ENCODE results near the gene HOXC10.

The HOXC10 gene

GRCh38 chr12:53958128-53958527 lies 26.8 kb upstream of the HOXC10 start:
- Histone ChIP-seq H3K4me3 (ENCODE audit: insufficient read depth, low read depth, low read length) (no peak overlapping the region), H3K27me3 (ENCODE audit: control insufficient read depth, insufficient read depth, low read length, poor library complexity, severe bottlenecking) (peaks cover 100% of the 10 kb centered on the region), H3K27ac (ENCODE audit: insufficient read depth, low read depth, low read length, poor library complexity, severe bottlenecking) (no peak overlapping the region), H3K4me1 (ENCODE audit: control insufficient read depth, insufficient read depth, low read length) (no peaks in the 10 kb centered on the region), H3K36me3 (ENCODE audit: control insufficient read depth, insufficient read depth, low read length) (no peaks in the 10 kb centered on the region), H3K9me3 (ENCODE audit: control insufficient read depth, low read length) (no peaks in the 10 kb centered on the region)
- 37 to 38% methylated on average over 3 of the region's 3 CpGs for WGBS, 2 experiments

- no peaks in the 10 kb centered on the region for H3K9me3 ChIP-seq (ENCODE audit: control insufficient read depth, low read length)
Measured at GRCh38 chr12:53959314-53959713, 25.6 kb upstream of the HOXC10 start.

GRCh38 chr12:53960187-53961024 lies 24.5 kb upstream of the HOXC10 start:
- WGBS, 2 experiments, result 22 to 23% methylated on average over 39 of the region's 39 CpGs
- Histone ChIP-seq H3K36me3 (ENCODE audit: control insufficient read depth, insufficient read depth, low read length) (no peaks in the 10 kb centered on the region), H3K9me3 (ENCODE audit: control insufficient read depth, low read length) (no peaks in the 10 kb centered on the region), H3K27me3 (ENCODE audit: control insufficient read depth, insufficient read depth, low read length, poor library complexity, severe bottlenecking) (peaks cover 100% of the 10 kb centered on the region), H3K4me1 (ENCODE audit: control insufficient read depth, insufficient read depth, low read length) (no peaks in the 10 kb centered on the region), H3K27ac (ENCODE audit: insufficient read depth, low read depth, low read length, poor library complexity, severe bottlenecking) (no peak overlapping the region), H3K4me3 (ENCODE audit: insufficient read depth, low read depth, low read length) (no peak overlapping the region)

More at GRCh38 chr12:53959314-53959713, 25.6 kb upstream of the HOXC10 start:
- WGBS, 2 experiments, result 19 to 21% methylated on average over 4 of the region's 4 CpGs
- H3K4me3 ChIP-seq (ENCODE audit: insufficient read depth, low read depth, low read length), result no peak overlapping the region
- H3K4me1 ChIP-seq (ENCODE audit: control insufficient read depth, insufficient read depth, low read length), result no peaks in the 10 kb centered on the region
- H3K27me3 ChIP-seq (ENCODE audit: control insufficient read depth, insufficient read depth, low read length, poor library complexity, severe bottlenecking), result peaks cover 100% of the 10 kb centered on the region
- H3K36me3 ChIP-seq (ENCODE audit: control insufficient read depth, insufficient read depth, low read length), result no peaks in the 10 kb centered on the region
- no peak overlapping the region for H3K27ac ChIP-seq (ENCODE audit: insufficient read depth, low read depth, low read length, poor library complexity, severe bottlenecking)

- no peaks in the 10 kb centered on the region for H3K36me3 ChIP-seq (ENCODE audit: control insufficient read depth, insufficient read depth, low read length)
- H3K27me3 ChIP-seq (ENCODE audit: control insufficient read depth, insufficient read depth, low read length, poor library complexity, severe bottlenecking), result peaks cover 100% of the 10 kb centered on the region
- no peak overlapping the region for H3K27ac ChIP-seq (ENCODE audit: insufficient read depth, low read depth, low read length, poor library complexity, severe bottlenecking)
- H3K4me1 ChIP-seq (ENCODE audit: control insufficient read depth, insufficient read depth, low read length), result no peaks in the 10 kb centered on the region
- no peak overlapping the region for H3K4me3 ChIP-seq (ENCODE audit: insufficient read depth, low read depth, low read length)
- 3% methylated on average over 72 of the region's 72 CpGs for WGBS, 2 experiments
- no peaks in the 10 kb centered on the region for H3K9me3 ChIP-seq (ENCODE audit: control insufficient read depth, low read length)
Measured at GRCh38 chr12:53961025-53961761, 23.8 kb upstream of the HOXC10 start.

- Histone ChIP-seq H3K9me3 (ENCODE audit: control insufficient read depth, low read length) (no peaks in the 10 kb centered on the region), H3K4me1 (ENCODE audit: control insufficient read depth, insufficient read depth, low read length) (no peaks in the 10 kb centered on the region), H3K36me3 (ENCODE audit: control insufficient read depth, insufficient read depth, low read length) (no peaks in the 10 kb centered on the region), H3K27me3 (ENCODE audit: control insufficient read depth, insufficient read depth, low read length, poor library complexity, severe bottlenecking) (peaks cover 100% of the 10 kb centered on the region), H3K4me3 (ENCODE audit: insufficient read depth, low read depth, low read length) (no peak overlapping the region), H3K27ac (ENCODE audit: insufficient read depth, low read depth, low read length, poor library complexity, severe bottlenecking) (no peak overlapping the region)
- WGBS, 2 experiments, result 26 to 30% methylated on average over 7 of the region's 7 CpGs
Measured at GRCh38 chr12:53963005-53963404, 21.9 kb upstream of the HOXC10 start.

- Histone ChIP-seq H3K36me3 (ENCODE audit: control insufficient read depth, insufficient read depth, low read length) (no peaks in the 10 kb centered on the region), H3K27ac (ENCODE audit: insufficient read depth, low read depth, low read length, poor library complexity, severe bottlenecking) (no peak overlapping the region), H3K9me3 (ENCODE audit: control insufficient read depth, low read length) (no peaks in the 10 kb centered on the region), H3K4me1 (ENCODE audit: control insufficient read depth, insufficient read depth, low read length) (no peaks in the 10 kb centered on the region), H3K4me3 (ENCODE audit: insufficient read depth, low read depth, low read length) (no peak overlapping the region), H3K27me3 (ENCODE audit: control insufficient read depth, insufficient read depth, low read length, poor library complexity, severe bottlenecking) (peaks cover 100% of the 10 kb centered on the region)
- WGBS, 2 experiments, result 9 to 10% methylated on average over 38 of the region's 38 CpGs
Measured at GRCh38 chr12:53963434-53964314, 21.3 kb upstream of the HOXC10 start.

GRCh38 chr12:53964315-53964713 lies 20.6 kb upstream of the HOXC10 start:
- Histone ChIP-seq H3K9me3 (ENCODE audit: control insufficient read depth, low read length) (no peaks in the 10 kb centered on the region), H3K27me3 (ENCODE audit: control insufficient read depth, insufficient read depth, low read length, poor library complexity, severe bottlenecking) (peaks cover 100% of the 10 kb centered on the region), H3K4me3 (ENCODE audit: insufficient read depth, low read depth, low read length) (no peak overlapping the region), H3K36me3 (ENCODE audit: control insufficient read depth, insufficient read depth, low read length) (no peaks in the 10 kb centered on the region), H3K4me1 (ENCODE audit: control insufficient read depth, insufficient read depth, low read length) (no peaks in the 10 kb centered on the region), H3K27ac (ENCODE audit: insufficient read depth, low read depth, low read length, poor library complexity, severe bottlenecking) (no peak overlapping the region)
- WGBS, 2 experiments, result 6 to 18% methylated on average over 2 of the region's 2 CpGs

- Histone ChIP-seq H3K27me3 (ENCODE audit: control insufficient read depth, insufficient read depth, low read length, poor library complexity, severe bottlenecking) (peaks cover 100% of the 10 kb centered on the region), H3K4me1 (ENCODE audit: control insufficient read depth, insufficient read depth, low read length) (no peaks in the 10 kb centered on the region), H3K4me3 (ENCODE audit: insufficient read depth, low read depth, low read length) (no peak overlapping the region), H3K36me3 (ENCODE audit: control insufficient read depth, insufficient read depth, low read length) (no peaks in the 10 kb centered on the region), H3K27ac (ENCODE audit: insufficient read depth, low read depth, low read length, poor library complexity, severe bottlenecking) (no peak overlapping the region), H3K9me3 (ENCODE audit: control insufficient read depth, low read length) (no peaks in the 10 kb centered on the region)
- WGBS, 2 experiments, result 3% methylated on average over 18 of the region's 18 CpGs
Measured at GRCh38 chr12:53965281-53966084, 19.5 kb upstream of the HOXC10 start.

GRCh38 chr12:53966085-53966384 lies 18.9 kb upstream of the HOXC10 start:
- H3K9me3 ChIP-seq (ENCODE audit: control insufficient read depth, low read length), result no peaks in the 10 kb centered on the region
- no peaks in the 10 kb centered on the region for H3K4me1 ChIP-seq (ENCODE audit: control insufficient read depth, insufficient read depth, low read length)
- no peaks in the 10 kb centered on the region for H3K36me3 ChIP-seq (ENCODE audit: control insufficient read depth, insufficient read depth, low read length)
- H3K27me3 ChIP-seq (ENCODE audit: control insufficient read depth, insufficient read depth, low read length, poor library complexity, severe bottlenecking), result peaks cover 100% of the 10 kb centered on the region
- H3K4me3 ChIP-seq (ENCODE audit: insufficient read depth, low read depth, low read length), result no peak overlapping the region
- H3K27ac ChIP-seq (ENCODE audit: insufficient read depth, low read depth, low read length, poor library complexity, severe bottlenecking), result no peak overlapping the region
- 1 to 2% methylated on average over 15 of the region's 15 CpGs for WGBS, 2 experiments

Measured in ectodermal cell (in vitro differentiated cells).